ENCODE measurements around the gene GSTM1.

DNA sequence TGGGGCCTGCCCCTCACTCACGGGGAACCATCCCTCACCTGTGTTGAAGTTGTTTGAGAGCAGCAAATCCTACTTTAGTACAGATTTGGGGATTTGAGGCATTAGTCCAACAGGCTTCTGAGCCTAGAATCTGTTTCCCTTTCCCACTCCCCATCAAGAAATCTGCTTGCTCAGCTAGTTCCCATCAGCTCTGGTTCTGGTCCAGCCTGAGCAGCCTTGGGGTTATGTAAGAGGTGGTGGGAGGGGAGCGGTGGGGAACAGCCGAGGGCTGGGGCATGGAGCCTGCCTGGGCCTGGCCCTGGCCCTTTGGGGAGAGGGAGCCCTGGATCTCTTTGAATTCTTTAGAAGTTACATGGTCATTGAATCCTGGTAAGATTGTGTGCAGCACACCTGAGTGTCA lies 28.5 kb downstream of the GSTM1 start:
- TF ChIP-seq, protein P1, sequence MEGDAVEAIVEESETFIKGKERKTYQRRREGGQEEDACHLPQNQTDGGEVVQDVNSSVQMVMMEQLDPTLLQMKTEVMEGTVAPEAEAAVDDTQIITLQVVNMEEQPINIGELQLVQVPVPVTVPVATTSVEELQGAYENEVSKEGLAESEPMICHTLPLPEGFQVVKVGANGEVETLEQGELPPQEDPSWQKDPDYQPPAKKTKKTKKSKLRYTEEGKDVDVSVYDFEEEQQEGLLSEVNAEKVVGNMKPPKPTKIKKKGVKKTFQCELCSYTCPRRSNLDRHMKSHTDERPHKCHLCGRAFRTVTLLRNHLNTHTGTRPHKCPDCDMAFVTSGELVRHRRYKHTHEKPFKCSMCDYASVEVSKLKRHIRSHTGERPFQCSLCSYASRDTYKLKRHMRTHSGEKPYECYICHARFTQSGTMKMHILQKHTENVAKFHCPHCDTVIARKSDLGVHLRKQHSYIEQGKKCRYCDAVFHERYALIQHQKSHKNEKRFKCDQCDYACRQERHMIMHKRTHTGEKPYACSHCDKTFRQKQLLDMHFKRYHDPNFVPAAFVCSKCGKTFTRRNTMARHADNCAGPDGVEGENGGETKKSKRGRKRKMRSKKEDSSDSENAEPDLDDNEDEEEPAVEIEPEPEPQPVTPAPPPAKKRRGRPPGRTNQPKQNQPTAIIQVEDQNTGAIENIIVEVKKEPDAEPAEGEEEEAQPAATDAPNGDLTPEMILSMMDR (IDR thresholded peaks at IDR 0.05), result no peak
- TF ChIP-seq POLR2A (IDR thresholded peaks at IDR 0.05), result no peak

Data from Peyer's patch (tissue), 4 donors.